ENCODE results near the gene RFC3. TPM values are rescaled to one million over a fixed set of nuclear protein-coding genes. Genes with fewer than 3 reads are reported as not detected.
"Not testable (repeated sequence)": the region's sequence is repeated elsewhere in the genome, so short reads cannot be mapped to it uniquely, and the experiment has no call there.

Gene RFC3
- polyA plus RNA-seq, 6 donors from 2014 or later = 6.7 to 10.9 (median 8.0) TPM

DNA sequence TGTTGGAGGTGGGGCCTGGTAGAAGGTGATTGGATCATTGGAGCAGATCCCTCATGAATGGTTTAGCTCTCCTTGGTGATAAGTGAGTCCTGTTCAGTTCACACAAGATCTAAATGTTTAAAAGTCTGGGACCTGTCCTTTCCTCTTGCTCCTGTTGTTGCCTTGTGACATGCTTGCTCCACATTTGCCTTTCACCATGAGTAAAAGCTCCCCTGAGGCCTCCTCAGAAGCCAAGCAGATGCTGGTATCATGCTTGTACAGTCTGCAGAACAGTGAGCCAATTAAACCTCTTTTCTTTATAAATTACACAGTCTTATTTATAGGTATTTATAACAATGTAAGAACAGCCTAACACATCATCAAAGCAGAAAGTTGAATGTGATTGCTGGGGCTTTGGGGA is 24.2 kb upstream of the RFC3 start:
- DNase-seq (no peak), ATAC-seq (ENCODE audit: low read depth in 2 of 2) (no peak)
- H3K9me3 Mint-ChIP-seq = peaks cover 0 to 17% (median 3%) of the 10 kb centered on the region in 7 donors
- H3K27me3 Mint-ChIP-seq = peaks cover 0 to 4% (median 0%) of the 10 kb centered on the region in 3 donors
- H3K36me3 Mint-ChIP-seq = no peaks in the 10 kb centered on the region
- H3K27ac Mint-ChIP-seq = no peak overlapping the region
- no peaks in the 10 kb centered on the region for H3K4me1 Mint-ChIP-seq
- H3K4me3 Mint-ChIP-seq = no peak overlapping the region

DNA sequence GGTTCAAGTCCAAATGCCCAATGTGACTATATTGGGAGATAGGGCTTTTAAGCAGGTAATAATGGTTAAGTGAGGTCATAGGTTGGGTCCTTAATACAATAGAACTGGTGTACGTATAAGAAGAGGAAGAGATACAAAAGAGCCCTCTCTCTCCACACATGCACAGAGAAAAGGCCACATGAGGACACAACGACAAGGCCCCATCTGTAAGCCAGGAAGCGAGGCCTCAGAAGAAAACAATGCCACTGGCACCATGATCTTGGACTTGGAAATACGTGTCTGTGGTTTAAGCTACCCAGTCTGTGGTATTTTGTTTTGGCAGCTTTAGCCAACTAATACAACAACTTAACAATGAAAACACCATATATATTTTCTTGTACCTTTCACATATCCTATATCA is 23.4 kb upstream of the RFC3 start:
- no peak for ATAC-seq (ENCODE audit: low read depth in 2 of 2)
- H3K4me3 Mint-ChIP-seq = no peak overlapping the region
- H3K9me3 Mint-ChIP-seq = peaks cover 0 to 17% (median 3%) of the 10 kb centered on the region in 7 donors
- H3K4me1 Mint-ChIP-seq = no peaks in the 10 kb centered on the region
- DNase-seq = no peak
- H3K36me3 Mint-ChIP-seq = no peaks in the 10 kb centered on the region
- peaks cover 0 to 4% (median 0%) of the 10 kb centered on the region in 3 donors for H3K27me3 Mint-ChIP-seq
- H3K27ac Mint-ChIP-seq = no peak overlapping the region

DNA sequence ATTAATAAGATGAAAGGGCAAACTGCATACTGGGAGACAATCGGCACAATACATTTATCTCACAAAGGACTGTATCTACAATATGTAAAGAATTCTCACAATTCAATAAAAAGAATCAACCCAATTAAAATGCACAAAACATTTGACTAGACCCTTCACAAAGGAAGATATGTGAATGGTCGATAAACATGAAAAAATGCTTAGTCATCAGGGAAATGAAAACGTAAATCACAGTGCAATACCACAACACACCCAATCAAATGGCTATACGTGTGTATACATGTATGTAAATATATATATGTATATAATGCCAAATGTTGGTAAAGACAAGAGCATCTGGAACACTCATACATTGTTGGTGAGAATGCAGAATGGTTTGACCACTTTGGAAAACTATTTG is 21.9 kb upstream of the RFC3 start:
- H3K4me1 Mint-ChIP-seq = no peaks in the 10 kb centered on the region
- H3K36me3 Mint-ChIP-seq = no peaks in the 10 kb centered on the region
- no peak overlapping the region for H3K27ac Mint-ChIP-seq
- peaks cover 0 to 16% (median 2%) of the 10 kb centered on the region in 7 donors for H3K9me3 Mint-ChIP-seq
- H3K27me3 Mint-ChIP-seq = peaks cover 0 to 4% (median 0%) of the 10 kb centered on the region in 3 donors
- H3K4me3 Mint-ChIP-seq = no peak overlapping the region
- DNase-seq (no peak), ATAC-seq (ENCODE audit: low read depth in 2 of 2) (no peak)

DNA sequence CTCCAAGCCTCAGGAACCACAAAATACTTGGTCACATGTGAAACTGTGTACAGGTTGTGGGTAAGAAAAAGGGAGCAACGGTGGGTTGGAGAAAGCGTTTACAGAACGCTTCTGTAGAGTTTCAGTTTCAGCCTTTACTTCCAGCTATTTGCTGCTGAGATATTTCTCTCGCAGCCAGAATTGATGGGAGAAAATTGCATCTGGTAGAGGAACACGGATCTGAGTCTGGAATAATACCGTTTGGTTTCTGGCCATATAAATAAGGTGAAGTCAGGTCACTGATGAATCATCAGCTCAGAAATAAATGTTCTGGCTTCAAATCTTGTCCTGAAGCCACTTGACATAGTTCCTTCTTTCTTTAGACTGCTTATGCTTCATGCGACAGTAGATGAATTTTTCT is 20.3 kb upstream of the RFC3 start:
- Mint-ChIP-seq H3K27me3 (peaks cover 0 to 4% (median 4%) of the 10 kb centered on the region in 3 donors), H3K4me1 (no peaks in the 10 kb centered on the region), H3K36me3 (no peaks in the 10 kb centered on the region), H3K9me3 (peaks cover 0 to 4% (median under 1%) of the 10 kb centered on the region in 7 donors), H3K27ac (no peak overlapping the region), H3K4me3 (no peak overlapping the region)
- DNase-seq = no peak
- ATAC-seq (ENCODE audit: low read depth in 2 of 2) = no peak

DNA sequence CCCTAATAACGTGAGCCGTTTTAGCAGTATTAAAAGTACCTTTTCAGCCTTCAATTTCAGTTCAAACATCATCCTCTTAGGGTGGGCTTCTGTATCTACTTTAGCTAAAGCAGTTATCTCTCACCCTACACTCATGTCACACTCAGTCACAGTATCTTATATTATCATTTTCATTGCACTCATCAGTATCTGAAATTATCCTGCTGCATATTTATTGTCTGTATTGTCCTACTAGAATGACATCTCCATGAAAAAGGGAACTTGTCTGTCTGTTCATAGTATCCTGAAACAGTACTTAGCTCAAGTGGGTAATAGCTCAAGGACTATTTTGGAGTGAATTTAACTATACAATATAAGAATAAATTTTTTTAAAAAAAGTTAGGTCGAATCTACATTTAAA is 19.9 kb upstream of the RFC3 start:
- Mint-ChIP-seq H3K4me3 (no peak overlapping the region), H3K9me3 (peaks cover 0 to 3% (median 0%) of the 10 kb centered on the region in 7 donors), H3K27me3 (peaks cover 0 to 5% (median 4%) of the 10 kb centered on the region in 3 donors), H3K4me1 (no peaks in the 10 kb centered on the region), H3K36me3 (no peaks in the 10 kb centered on the region), H3K27ac (no peak overlapping the region)
- no peak for DNase-seq
- no peak for ATAC-seq (ENCODE audit: low read depth in 2 of 2)

DNA sequence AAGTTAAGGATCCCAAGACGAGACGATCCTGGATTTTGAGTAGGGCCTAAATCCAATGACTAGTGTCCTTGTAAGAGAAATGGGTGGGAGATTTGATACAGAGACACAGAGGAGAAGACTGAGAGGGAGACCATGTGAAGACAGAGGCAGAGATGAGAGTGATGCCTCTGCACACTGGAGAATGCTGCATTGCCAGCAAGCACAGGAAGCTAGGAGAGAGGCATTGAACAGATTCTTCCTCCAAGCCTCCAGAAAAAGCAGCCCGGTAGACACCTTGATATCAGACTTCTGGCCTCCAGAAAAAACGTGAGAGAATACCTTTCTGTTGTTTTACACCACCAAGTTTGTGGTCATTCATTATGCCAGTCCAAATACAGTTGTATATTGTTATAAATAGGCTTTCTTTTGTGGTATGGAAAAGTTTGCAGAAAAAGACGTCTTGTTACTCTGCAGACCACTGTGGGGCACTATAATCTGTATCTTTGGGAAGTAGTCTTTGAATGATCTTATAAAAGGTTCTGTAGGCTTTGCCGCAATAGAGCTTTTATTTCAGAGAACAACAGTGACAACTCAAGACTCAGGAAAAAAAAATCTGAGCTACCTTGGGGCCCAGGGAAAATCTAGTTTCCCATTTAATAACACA is 17.9 kb upstream of the RFC3 start:
- DNase-seq (no peak), ATAC-seq (ENCODE audit: low read depth in 2 of 2) (no peak)
- Mint-ChIP-seq H3K27ac (no peak overlapping the region), H3K9me3 (no peaks in the 10 kb centered on the region), H3K27me3 (peaks cover 0 to 11% (median 4%) of the 10 kb centered on the region in 3 donors), H3K4me1 (no peaks in the 10 kb centered on the region), H3K36me3 (no peaks in the 10 kb centered on the region), H3K4me3 (no peak overlapping the region)

DNA sequence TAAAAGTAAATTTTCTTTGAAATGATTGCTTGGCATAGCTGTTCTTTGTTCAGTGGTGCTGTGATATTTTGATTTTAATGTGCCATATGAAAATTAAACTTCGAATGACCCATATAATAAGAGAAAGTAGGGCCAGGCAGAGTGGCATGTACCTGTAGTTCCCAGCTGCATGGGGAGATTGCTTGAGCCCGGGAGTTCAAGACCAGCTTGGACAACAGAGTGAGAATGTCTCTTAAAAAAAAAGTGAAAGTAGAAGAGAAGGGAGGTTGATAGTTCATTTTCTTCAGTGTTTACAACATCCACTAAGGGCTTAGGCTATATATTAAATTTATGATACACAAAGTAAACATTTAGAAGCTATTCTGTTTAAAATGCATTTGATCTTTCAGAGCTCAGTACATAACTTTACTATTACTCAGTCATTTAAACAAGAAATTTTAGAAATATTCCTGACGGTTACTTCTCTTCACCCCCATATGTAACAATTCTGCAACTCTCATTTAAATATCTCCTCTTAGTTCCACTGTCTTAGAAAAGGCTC is 17.2 kb upstream of the RFC3 start:
- H3K4me1 Mint-ChIP-seq = no peaks in the 10 kb centered on the region
- no peaks in the 10 kb centered on the region for H3K9me3 Mint-ChIP-seq
- no peak for DNase-seq
- H3K36me3 Mint-ChIP-seq = no peaks in the 10 kb centered on the region
- H3K27me3 Mint-ChIP-seq = peaks cover 0 to 11% (median 4%) of the 10 kb centered on the region in 3 donors
- ATAC-seq (ENCODE audit: low read depth in 2 of 2) = no peak
- peak overlapping the region in 1 of 6 donors; percentile 46 for H3K27ac Mint-ChIP-seq
- H3K4me3 Mint-ChIP-seq = no peak overlapping the region

DNA sequence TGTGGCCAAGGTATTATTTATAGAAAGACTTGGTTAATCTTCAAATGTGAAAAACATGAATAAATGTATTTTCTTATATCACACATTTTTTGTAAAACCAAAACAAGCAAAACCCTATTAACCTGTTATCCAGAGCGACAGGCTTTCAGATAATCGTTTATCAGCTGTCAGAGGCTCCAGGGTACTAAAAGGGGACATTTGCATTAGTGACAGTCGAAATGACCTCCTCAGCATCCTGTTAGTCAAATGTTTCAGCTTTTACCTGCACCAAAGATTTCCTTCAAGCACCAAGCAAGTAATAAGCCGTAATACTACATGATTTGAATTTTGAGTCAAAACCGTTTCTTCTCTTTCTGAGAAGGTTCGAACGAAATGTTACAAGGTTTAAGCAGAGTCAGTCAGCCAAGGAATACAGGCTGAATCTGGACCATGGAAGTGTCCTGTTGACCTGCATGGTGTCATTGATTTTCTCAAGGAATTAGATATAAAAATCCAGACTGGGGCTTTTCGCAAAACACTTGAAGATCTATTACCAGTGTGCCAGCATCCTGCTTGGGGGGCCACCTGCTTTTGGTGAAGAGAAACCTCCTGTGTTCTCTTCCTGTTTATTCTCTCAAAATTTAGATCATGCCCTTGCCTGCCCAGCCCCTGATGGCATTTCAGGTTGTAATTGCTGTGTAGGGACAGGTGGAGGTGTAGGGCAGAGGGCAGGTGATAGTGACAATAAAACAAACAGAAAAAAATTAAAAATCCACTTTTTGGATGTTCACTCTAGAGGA is 11.3 kb upstream of the RFC3 start:
- H3K27ac Mint-ChIP-seq = no peak overlapping the region
- no peak overlapping the region for H3K4me3 Mint-ChIP-seq
- DNase-seq (no peak), ATAC-seq (ENCODE audit: low read depth in 2 of 2) (no peak)
- no peaks in the 10 kb centered on the region for H3K4me1 Mint-ChIP-seq
- no peaks in the 10 kb centered on the region for H3K9me3 Mint-ChIP-seq
- H3K27me3 Mint-ChIP-seq = peaks cover 10 to 29% (median 11%) of the 10 kb centered on the region in 3 donors
- H3K36me3 Mint-ChIP-seq = no peaks in the 10 kb centered on the region

DNA sequence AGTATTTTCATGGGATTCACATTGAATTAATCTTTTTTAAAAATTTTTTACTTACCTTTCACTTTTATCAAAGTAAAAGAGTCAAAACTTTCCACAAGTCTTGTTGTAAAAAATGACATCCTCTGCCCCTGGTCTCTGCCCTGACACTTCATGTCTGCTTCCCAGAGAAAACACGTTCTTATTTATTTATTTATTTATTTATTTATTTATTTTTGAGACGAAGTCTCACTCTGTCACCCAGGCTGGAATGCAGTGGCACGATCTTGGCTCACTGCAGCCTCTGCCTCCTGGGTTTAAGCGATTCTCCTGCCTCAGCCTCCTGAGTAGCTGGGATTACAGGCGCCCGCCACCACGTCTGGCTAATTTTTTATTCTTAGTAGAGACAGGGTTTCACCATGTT is 5.1 kb upstream of the RFC3 start:
- H3K4me1 Mint-ChIP-seq; H3K4me3 Mint-ChIP-seq; H3K27ac Mint-ChIP-seq; ATAC-seq (ENCODE audit: low read depth in 2 of 2); H3K36me3 Mint-ChIP-seq; H3K9me3 Mint-ChIP-seq; DNase-seq: not testable (repeated sequence)
- peaks cover 9 to 30% (median 11%) of the 10 kb centered on the region in 3 donors for H3K27me3 Mint-ChIP-seq

DNA sequence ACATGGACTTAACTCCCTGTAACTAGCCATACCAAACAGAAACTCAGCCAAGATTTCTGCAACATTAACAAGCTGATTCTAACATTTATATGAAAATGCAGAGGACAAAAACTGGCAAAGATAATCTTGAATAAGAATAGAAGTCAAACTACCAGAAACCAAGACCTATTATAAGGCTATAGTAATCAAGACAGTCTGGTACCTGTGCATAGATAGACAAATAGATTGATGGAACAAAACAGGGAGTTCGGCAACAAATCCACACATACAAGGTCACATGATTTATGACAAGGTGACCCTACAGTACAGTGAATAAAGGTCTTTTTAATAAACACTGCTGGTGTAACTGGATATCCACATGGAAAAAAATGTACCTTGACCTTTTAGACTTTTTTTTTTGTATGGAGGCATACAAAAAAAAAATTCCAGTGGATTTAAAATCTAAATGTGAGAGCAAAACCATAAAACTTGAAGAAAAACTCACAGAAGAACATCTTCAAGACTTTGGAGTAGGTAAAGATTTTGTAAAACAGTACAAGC is 2.9 kb upstream of the RFC3 start:
- H3K4me3 Mint-ChIP-seq = peak overlapping the region in 1 of 8 donors; percentile 63
- no peak for ATAC-seq (ENCODE audit: low read depth in 2 of 2)
- peaks cover 12 to 21% (median 14%) of the 10 kb centered on the region in 3 donors for H3K4me1 Mint-ChIP-seq
- H3K36me3 Mint-ChIP-seq = no peaks in the 10 kb centered on the region
- H3K9me3 Mint-ChIP-seq = no peaks in the 10 kb centered on the region
- H3K27ac Mint-ChIP-seq = no peak overlapping the region
- H3K27me3 Mint-ChIP-seq = peaks cover 0 to 13% (median 0%) of the 10 kb centered on the region in 3 donors
- no peak for DNase-seq

DNA sequence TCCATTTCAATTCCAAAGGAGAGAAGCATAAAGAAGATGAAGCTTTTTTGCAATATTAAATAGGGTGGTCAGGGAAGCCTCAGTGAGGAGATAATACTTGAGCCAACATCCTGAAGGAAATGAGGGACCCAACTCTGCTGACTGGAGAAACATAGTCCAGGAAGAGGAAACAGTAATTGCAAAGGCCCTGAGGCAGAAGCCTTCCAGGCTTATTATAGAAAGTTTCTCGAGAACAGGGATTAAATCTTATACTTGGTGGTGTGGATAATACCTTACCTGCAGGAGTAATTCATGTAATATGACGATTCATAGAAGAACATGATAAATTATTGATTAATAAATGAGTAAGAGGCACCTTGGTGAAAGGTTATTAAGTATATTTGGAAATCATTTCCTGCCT is 1.0 kb upstream of the RFC3 start:
- Mint-ChIP-seq H3K4me1 (peaks cover 12 to 21% (median 14%) of the 10 kb centered on the region in 3 donors), H3K27me3 (peaks cover 0 to 13% (median 0%) of the 10 kb centered on the region in 3 donors), H3K4me3 (peak overlapping the region in 5 of 8 donors; percentile 47 to 98 (median 58)), H3K9me3 (no peaks in the 10 kb centered on the region), H3K27ac (peak overlapping the region in 1 of 6 donors; percentile 65), H3K36me3 (peaks cover 0 to 8% of the 10 kb centered on the region in 2 donors)
- ATAC-seq (ENCODE audit: low read depth in 2 of 2) (no peak), DNase-seq (no peak)

DNA sequence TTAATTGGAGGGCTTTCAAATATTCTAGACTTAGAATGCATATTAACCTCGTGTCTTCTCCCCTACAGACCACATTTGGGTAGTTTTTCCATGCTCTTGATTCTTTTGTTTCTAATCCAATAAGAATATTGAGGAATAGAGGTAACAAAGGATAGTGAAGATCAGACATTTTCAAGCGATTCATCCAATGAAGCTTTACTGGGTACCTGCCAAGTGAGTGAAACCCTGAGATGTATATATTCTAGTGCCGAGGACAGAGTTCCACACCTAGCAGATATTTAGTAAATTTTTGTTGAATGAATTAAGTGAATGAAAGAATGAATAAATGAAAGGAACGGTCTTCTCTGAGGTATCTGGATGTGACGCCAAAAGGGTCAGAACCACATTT is 442 bp upstream of the RFC3 start:
- Mint-ChIP-seq H3K27me3 (peaks cover 0 to 11% (median 0%) of the 10 kb centered on the region in 3 donors), H3K36me3 (peaks cover 0 to 8% of the 10 kb centered on the region in 2 donors), H3K27ac (peak overlapping the region; percentile 90 to 98 (median 96)), H3K4me1 (peaks cover 12 to 21% (median 14%) of the 10 kb centered on the region in 3 donors), H3K9me3 (no peaks in the 10 kb centered on the region), H3K4me3 (peak overlapping the region; percentile 93 to 98 (median 96))
- peak; percentile 14 to 17 for ATAC-seq (ENCODE audit: low read depth in 2 of 2)
- no peak for DNase-seq

DNA sequence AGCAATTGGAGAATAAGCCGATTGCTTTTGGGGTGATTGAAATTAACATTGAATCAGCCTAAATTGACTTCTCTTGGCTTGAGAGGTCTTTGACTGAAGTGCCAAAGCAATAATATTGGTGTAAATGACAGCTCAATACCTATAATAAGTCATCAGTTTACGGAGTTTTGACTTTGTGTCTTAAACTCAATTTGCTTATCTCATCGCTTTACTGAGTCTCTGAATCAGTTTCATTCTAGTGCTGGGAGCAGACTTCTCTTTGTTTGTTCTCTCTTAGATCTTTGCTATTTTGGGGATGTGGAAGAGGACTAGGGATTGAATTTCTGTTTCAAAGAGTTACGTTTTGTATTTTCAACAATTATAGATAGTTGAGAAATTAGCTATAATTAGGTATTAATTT is 7.1 kb downstream of the RFC3 start:
- no peak overlapping the region for H3K27ac Mint-ChIP-seq

More for the DNA sequence above, 7.1 kb downstream of the RFC3 start:
- no peaks in the 10 kb centered on the region for H3K9me3 Mint-ChIP-seq
- peaks cover 0 to 10% (median 0%) of the 10 kb centered on the region in 3 donors for H3K4me1 Mint-ChIP-seq
- DNase-seq = no peak
- H3K4me3 Mint-ChIP-seq = no peak overlapping the region
- ATAC-seq (ENCODE audit: low read depth in 2 of 2) = no peak
- peaks cover 14 to 55% of the 10 kb centered on the region in 2 donors for H3K36me3 Mint-ChIP-seq
- no peaks in the 10 kb centered on the region for H3K27me3 Mint-ChIP-seq
